Stimulated activated CD4-positive, alpha-beta T cell treated with anti-CD3 and anti-CD28 coated beads, TNF-alpha, amount 100 ng/mL, for 1 hour (primary cell): ENCODE measurements around the gene CGGBP1.
"Not testable (repeated sequence)": the region's sequence is repeated elsewhere in the genome, so short reads cannot be mapped to it uniquely, and the experiment has no call there.

ENCODE experiments used
- DNase-seq, 3 donors: peaks; one replicate each; pipeline ENCODE4 v3.0.0-alpha.2; 2020; ENCODE audit warnings: low read depth in 3 of 3, low spot score in 1 of 3

The CGGBP1 gene

GRCh38 chr3:88034491-88035275 lies 24.1 kb downstream of the CGGBP1 start:
- no peak for DNase-seq

- no peak for DNase-seq
Measured at GRCh38 chr3:88033808-88034207, 25.0 kb downstream of the CGGBP1 start.

- DNase-seq = no peak
Measured at GRCh38 chr3:88033079-88033478, 25.7 kb downstream of the CGGBP1 start.

- no peak for DNase-seq
Measured at GRCh38 chr3:88032245-88032644, 26.6 kb downstream of the CGGBP1 start.

GRCh38 chr3:88031642-88032077 lies 27.1 kb downstream of the CGGBP1 start:
- no peak for DNase-seq

GRCh38 chr3:88030210-88030609 lies 28.6 kb downstream of the CGGBP1 start:
- DNase-seq = no peak

- DNase-seq = no peak
Measured at GRCh38 chr3:88028876-88029275, 29.9 kb downstream of the CGGBP1 start.

- no peak for DNase-seq
Measured at GRCh38 chr3:88025001-88025552, 33.7 kb downstream of the CGGBP1 start.

GRCh38 chr3:88019024-88019423 lies 39.8 kb downstream of the CGGBP1 start:
- no peak for DNase-seq

GRCh38 chr3:88015656-88016055 lies 43.1 kb downstream of the CGGBP1 start:
- DNase-seq = not testable (repeated sequence)

GRCh38 chr3:88013592-88013991 lies 45.2 kb downstream of the CGGBP1 start:
- DNase-seq = no peak

- no peak for DNase-seq
Measured at GRCh38 chr3:88010810-88011209, 48.0 kb downstream of the CGGBP1 start.

- DNase-seq = no peak
Measured at GRCh38 chr3:88009066-88009465, 49.7 kb downstream of the CGGBP1 start.

- DNase-seq = no peak
Measured at GRCh38 chr3:88005066-88005465, 53.7 kb downstream of the CGGBP1 start.

GRCh38 chr3:88003115-88003755 lies 55.6 kb downstream of the CGGBP1 start:
- no peak for DNase-seq

- DNase-seq = no peak
Measured at GRCh38 chr3:88002448-88002847, 56.4 kb downstream of the CGGBP1 start.
